NCI-H748 treated with DMSO at 0.1 percent for 48 hours (cell line): ENCODE results near the gene NTM.

Experiments used
- DNase-seq: peaks from one replicate; lab custom pipeline; 2025; lab: John Stamatoyannopoulos, UW

The NTM gene

GRCh38 chr11:131644204-131644795 is 273.9 kb downstream of the NTM start:
- no peak for DNase-seq

- no peak for DNase-seq
These were observed 274.8 kb downstream of the NTM start for GRCh38 chr11:131645237-131645636.

GRCh38 chr11:131649856-131650255 is 279.4 kb downstream of the NTM start:
- DNase-seq = no peak

- no peak for DNase-seq
These were observed 281.8 kb downstream of the NTM start for GRCh38 chr11:131652231-131652630.

GRCh38 chr11:131653260-131653659 is 282.8 kb downstream of the NTM start:
- DNase-seq = no peak

DNA sequence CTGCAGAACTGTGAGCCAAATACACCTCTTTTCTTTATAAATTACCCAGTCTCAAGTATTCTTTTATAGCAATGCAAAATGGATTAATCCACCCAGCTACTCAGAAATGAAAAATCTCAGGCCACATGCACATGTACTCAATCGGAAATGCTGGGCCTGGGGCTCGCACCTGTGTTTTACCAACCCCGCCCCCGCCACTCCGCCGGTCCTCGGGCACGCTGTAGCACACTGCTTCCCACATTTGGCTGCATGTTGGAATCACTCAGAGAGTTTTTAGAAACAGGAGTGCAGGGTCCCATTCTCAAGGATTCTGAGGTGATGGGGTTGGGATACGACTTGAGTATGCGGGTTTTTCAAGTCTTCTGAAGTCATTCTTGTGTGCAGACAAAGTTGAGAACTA is 284.4 kb downstream of the NTM start:
- DNase-seq = no peak

DNA sequence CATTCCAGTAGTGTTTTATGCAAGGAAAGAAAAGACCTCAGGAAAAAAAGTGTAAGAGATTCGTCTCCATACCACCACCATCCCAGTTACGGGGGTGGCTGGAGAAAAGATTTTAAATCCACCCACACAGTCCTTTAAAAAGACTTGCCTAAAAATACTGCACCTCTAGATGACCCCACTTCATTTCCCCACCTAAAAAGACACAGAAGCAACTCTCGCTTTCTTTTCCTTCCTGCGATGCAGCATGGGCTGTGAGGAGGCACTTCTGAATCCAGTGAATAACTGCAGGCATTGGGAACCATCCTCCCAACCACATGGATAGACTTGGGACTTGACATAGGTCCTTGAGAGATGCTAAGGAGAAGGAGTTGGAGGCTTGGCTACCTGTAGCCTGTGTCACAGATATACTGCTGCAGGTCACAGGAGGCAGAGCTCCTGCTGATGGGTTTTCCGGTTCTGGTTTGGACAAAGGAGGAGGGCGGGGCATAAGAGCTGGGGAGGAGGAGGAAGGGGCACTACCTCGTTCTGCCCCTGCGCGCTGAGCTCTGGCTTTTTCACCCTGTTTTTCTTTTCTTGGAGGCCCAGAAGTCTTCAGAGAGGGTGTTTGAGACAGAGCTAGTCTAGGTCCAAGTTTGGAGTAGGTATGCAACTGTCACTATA is 285.9 kb downstream of the NTM start:
- no peak for DNase-seq

GRCh38 chr11:131656839-131657211 is 286.4 kb downstream of the NTM start:
- no peak for DNase-seq

DNA sequence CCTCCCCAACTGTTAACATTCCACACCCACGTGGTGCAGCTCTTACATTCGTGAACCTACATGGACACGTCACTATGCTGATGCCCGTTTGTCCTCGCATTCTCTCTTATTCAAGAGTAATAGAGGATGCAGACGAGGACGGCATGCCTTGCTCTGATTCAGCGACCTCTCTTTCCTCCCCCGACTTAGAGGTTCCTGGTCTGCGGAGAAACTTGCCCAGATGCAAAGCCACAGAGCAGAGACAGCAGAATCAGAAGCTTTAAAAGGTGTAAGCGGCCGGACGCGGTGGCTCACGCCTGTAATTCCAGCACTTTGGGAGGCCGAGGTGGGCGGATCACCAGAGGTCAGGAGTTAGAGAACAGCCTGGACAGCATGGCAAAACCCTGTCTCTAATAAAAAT is 288.0 kb downstream of the NTM start:
- no peak for DNase-seq

DNA sequence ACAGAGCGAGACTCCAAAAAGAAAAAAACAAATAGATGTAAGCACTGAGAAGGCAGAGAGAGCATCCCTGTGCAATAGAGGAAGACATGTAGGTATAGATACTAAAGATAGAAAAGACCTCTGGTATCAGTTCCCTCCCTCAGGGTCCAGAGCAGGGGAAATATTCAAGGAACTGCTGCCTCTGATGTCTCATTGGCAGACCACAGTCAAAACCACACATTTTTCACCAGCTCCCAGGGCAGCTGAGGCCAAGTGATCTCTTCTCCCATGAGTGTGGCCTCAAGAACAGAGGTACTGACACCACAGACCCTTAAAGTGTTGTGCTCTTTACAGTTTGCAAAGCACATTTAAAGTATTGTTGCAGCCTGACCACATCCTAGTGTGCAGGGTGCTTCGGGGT is 288.5 kb downstream of the NTM start:
- DNase-seq = no peak

DNA sequence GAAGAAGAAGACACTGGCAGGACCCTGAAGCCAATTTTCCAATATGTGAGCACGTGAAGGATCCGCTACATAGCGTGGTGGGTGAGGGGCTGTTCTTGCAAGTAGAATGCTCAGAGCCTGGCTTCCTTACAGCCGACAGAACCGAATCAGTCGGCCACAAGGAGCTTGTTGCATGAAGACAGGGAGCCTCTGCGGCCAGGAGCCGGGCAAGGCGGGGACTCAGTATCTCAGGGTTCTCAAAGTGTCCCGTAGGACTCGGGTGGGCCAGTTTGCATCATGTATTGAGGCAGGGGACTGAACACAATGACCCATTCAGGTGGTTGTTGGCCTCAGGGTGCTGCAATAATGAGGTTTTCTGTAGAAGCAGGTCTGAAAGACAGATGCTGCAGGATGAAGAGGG is 289.5 kb downstream of the NTM start:
- no peak for DNase-seq

GRCh38 chr11:131661132-131661531 is 290.7 kb downstream of the NTM start:
- DNase-seq = no peak

DNA sequence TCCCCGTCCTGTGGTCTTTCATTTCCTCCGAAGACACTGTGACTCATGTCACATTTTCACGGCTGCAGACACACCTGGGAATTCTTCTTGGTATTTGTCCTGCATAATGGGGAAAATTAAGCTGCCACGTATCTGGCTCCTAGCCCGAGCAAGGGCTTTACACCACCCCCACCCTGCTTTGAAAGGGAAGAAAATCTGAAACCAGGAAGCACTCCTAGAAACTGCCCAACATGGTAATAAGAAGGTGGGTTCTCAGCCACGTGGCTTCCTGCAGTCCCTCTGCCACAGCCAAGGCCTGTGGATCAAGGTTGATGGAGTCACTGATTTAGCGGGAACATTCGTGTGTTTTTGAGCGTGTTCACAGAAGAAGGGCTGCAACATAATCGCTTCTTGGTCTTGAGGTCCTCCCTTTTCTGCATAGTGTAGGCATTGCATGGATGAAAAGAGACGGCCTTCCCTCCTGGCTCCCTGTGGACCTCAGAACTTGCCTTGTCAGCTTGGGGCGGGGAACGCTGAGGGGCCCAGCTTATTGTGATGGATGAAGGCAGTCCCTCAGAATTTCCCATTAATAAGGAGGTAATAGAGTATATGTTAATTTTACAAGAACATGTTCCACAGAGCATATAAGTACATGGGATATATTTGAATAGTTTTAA is 292.0 kb downstream of the NTM start:
- DNase-seq = no peak

- DNase-seq = no peak
These were observed 292.6 kb downstream of the NTM start for GRCh38 chr11:131662993-131663392.

GRCh38 chr11:131663405-131664200 is 293.2 kb downstream of the NTM start:
- DNase-seq = no peak

DNA sequence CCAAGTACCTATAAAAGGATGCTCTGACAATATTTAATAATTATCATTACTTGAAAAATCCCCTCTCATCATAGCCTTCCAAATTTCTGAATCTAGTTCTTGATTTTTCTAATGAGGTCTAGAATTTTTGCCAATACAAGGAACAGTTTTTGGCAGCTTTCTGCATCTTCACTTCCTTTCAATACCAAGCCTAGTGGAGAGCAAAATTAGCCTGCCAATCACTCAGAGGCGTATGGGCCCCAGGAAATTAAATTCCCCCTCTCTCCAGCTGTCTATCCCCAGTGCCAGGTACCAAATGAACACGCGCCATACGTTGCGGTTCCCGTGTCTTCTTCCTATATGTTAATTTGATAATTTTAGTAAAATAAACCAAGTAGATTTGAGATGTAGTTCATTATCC is 293.9 kb downstream of the NTM start:
- no peak for DNase-seq

DNA sequence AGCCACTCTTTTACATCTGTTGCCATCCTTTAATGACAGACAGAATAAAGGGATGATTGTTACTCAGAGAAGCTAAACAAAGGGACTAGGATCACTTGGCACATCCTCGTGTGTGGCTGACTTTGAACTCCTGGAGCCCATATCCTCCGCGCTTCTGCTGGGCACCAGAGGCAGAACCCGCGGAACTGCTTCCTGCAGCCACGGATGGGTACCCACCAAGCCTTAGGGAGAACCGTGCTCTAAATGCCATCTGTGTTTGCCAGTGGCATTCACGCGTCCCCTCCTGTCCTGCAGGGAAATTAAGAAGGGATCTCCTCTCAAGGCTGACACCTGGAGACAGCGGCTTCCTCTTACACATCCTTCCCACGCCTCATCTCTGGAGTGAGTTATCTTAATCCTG is 294.4 kb downstream of the NTM start:
- no peak for DNase-seq

DNA sequence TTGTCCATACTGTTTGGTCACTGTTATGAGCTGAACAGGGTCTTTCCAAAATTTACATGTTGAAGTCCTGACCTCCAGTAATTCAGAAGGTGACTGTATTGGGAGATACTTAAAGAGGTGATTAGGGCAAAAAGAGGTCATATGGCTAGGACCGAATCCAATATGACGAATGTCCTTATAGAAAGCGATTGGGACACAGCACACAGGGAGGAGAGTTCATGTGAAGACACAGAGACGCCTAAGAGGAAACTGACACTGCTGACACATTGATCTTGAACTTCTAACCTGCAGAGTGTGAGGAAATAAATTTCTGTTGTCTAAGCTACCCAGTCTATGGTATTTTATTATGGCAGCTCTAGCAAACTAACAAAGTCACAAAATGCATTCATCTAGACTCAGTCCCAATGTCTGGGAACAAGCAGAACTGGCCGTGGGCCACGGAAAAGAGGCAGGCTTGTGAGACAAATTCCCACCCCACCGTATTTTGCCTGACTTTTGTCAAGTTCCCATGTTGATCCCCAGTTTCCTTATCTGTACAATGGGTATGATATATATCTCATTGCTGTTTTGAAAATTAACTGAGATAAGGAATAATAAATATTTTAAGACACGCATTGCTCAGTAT is 295.0 kb downstream of the NTM start:
- no peak for DNase-seq

- no peak for DNase-seq
These were observed 295.6 kb downstream of the NTM start for GRCh38 chr11:131666006-131666405.

DNA sequence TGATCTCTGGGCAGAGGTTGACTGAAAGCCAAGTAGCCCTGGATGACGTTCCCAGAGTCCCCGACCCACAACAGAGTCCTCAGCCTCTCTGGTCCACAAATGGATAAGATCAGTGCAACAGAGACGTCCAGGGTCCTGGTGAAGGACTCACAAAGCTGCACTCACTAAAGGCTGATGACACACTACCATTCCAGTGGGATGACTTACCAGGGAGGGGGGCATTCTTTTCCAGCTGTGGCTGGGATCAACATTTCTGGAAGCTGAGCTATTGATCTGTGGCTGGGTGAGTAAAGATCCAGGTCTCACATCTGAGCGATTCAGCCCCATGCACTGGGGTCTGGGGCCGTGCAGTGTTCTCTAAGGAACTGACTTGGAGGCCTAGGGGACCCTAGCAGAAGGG is 296.2 kb downstream of the NTM start:
- no peak for DNase-seq

DNA sequence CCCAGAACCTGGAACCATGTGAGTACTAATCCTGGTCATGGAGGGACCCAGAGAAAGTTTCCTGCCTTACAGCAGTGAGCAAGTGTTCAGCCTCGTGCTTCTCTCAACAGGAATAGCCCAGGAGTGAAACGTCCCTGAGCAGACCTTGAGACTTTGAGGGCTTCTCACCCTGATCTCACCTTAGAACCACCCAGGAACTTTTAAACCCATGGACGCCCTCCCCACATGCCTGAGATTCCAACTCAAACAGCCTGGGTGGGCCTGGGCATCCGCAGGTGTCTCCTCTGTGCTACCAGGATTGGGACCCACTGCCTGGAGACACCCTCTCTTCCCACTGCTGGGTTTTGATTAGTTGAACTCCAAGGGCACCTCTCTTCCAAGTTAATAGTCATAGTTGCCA is 297.2 kb downstream of the NTM start:
- DNase-seq = no peak
